Cortex of kidney (tissue), 1 donor: ENCODE measurements around the gene SIM1.

Experiments
- DNase-seq: peaks from one replicate; lab custom pipeline; 2025; lab: John Stamatoyannopoulos, UW

The SIM1 gene

DNA sequence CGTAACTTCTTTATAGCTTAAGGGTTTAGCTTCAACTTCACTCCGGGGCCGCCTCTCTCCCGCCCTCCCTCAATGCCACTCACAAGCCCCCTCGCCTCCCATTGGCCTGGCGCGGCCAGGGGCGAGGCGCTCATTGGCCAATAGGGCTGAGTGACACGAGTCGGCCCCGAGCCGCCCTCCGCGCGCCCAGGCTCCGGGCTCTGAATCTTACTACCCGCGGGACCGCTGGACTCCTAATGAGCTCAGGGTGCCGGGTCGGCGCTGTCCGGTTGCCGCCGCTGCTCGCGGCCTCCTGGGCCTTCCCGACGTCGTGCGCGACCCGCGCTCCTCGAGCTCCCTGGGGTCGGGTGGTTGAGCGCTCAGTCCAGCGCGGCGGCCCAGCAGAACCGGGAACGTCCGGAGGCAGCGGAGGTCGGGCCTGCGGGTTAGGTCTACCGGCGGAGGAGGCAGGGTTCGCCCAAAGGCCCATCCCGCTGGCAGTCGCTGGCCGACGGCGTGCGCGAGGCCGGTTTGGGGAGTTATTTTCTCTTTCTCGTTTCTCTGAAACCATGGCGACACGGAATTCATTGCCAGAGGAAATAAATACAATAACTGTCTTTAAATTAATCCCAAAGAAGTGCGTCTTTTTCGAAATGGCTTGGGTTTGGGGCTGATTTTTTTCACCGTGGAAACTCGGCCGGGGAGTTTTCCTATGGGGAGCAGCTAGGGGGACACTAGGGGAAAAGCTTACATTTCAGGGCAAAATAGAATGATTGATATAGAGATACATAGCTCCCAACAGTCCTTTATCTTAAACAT is at the start of gene SIM1:
TSS of gene SIM1 (minus strand) at position 19 of the 798 bp plus-strand sequence. CDS start 1,453 bp downstream, outside the sequence.
- DNase-seq, result no peak

DNA sequence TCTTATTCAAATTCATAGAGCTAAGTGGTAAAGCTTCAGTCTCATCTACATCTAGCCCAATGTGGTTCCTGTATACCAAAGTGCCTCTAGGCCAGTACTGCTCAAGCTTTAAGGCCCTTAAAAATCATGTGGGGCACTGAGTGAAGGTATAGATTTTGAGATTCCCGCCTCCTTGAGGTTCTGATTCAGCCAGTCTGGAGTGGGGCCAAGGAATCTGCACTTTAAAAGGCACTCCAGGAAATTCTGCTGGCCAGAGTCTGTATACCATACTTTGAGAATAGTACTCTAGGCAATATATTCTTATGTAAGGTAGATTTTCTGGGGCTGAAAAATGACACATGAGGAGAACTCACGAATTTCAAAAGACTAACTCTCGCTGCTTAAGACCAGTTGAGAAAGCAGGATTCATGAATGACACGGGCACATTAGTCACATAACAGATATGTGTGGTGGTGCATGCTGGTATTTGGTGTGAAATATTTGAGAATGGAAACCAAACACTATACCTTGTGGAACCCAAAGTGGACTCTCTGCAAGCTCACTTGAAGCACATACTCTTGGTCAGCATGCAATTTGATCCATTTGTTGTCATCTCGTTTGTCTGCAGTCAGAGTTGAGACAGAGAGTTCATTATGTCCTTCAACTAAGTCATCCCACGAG is 47.6 kb upstream of the SIM1 start:
- DNase-seq, result no peak

GRCh38 chr6:100509101-100509500 is 44.4 kb upstream of the SIM1 start:
- no peak for DNase-seq

DNA sequence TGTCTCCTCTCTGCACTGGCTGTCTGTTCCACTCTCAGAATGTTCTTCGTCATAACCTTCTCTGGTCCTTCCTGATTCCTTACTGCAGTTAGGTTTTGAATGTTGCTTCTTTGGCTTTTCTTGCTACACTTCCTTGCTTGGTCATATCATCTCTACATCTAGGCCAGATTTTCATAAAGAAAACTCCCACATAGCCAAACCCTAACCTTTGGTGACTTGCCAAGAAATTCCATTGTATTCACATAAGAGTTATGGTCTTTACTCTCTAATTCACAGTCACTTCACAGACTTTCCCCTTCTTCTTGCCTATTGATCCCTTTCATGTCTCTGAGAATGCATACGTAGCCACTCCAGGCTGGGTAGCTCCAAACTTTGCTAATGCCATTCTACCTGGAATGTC is 41.9 kb upstream of the SIM1 start:
- DNase-seq, result no peak

DNA sequence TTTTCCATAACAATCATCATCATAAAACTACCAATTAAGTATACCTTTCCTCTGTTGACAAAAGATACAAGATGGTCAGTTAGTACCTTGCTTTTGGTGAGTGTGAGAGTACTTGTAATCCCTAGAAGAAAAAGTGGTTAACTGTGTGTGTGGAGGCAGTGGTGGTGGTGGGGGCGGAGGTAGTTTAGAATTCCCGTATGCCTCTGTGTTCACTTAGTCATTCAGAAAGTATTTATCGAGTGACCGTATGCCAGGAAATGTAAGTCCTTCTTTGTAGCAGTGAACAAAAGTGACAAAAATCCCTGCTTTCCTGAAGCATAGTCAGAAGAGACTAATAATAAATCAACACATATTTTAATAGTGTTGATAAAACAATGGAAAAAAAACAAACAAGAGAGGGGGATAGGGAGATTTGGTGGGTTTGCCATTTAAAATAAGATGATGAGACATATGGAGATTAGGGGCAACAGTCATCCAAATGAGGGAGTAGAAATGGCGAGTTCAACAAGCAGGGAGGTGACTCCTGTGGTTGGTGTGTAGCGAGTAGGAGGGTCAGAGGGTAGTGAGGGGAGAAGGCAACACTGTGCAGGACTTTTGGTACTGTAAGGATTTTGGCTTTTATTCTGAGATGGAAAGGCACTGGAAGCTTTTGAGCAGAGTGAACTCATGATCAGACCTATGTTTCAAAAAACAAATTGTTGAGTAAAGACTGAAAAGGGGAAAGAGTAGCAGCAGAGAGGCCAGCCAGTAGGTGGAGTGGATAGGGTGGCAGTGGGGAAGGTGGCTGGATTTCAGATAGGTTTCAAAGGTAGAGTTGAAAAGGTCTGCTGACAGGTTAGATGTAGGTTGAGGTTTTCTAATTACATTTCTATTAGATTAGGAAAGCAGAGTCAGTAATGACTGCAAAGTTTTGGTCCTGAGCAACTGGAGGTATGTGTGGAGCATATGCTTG is 40.3 kb upstream of the SIM1 start:
- no peak for DNase-seq

- DNase-seq, result no peak
Observed at GRCh38 chr6:100503043-100503705, 38.5 kb upstream of the SIM1 start.

DNA sequence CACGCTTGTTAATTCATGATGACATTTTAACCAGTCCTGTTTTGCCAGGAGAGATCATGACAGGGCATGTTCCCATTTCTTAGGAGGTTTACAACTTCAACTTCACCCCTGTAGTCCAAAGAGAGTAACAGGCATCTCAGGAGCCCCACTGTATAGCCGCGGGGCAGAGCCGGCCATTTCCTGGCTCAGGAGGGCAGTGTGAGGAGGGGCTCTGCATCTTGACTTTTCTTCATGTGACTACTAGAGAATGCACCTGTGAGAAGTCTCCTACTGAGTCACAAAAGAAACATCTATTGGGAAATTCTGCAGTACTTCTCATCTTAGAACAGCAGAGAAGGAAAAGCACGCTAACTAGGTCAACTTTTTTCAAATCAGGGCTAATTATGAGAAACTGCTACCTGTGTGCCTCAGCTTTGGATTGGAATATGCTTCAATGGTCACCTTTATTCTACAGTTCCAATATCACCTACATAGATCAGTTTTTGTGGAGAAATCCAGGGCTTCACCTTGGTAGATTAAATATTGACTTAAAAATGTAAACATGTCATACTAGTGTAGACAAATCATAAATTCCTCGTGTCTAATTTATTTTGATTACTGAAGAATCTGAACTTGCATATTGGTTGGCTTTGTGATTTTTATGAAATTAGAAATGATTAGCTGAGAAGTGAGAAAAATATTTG is 28.6 kb upstream of the SIM1 start:
- no peak for DNase-seq

- DNase-seq, result no peak
Observed at GRCh38 chr6:100491952-100492670, 27.4 kb upstream of the SIM1 start.

DNA sequence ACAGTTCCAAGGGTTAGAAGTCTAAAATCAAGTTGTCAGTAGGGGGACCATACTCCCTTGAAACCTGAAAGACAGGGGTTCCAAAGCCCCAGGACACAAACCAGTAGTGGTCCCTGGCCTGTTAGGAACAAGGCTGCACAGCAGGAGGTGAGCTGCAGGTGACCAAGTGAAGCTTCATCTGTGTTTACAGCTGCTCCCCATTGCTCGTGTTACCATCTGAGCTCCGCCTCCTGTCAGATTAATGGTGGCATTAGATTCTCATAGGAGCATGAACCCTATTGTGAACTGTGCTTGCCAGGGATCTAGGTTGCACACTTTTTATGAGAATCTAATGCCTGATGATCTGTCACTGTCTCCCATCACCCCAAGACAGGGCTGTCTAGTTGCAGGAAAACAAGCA is 25.3 kb upstream of the SIM1 start:
- DNase-seq, result no peak

- no peak for DNase-seq
Observed at GRCh38 chr6:100488244-100488643, 23.5 kb upstream of the SIM1 start.

- DNase-seq, result no peak
Observed at GRCh38 chr6:100487638-100488037, 22.9 kb upstream of the SIM1 start.

DNA sequence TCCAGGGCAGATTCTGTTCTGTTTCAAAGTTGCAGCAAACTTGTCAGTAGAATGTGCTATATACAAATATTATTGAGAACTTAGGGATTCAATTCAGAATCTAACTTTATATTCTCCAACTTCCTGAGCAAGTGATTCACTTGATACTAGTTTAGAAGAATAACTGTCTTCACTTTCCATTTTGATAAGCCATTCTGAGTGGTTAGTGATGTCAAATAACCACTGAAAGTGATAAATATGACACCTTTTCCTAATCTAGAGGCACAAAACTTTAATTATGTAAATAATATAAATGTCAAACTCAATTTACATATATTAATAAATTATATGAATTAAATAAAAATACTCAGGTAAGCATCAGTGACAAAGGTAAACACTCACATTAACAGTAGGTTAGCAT is 20.5 kb upstream of the SIM1 start:
- no peak for DNase-seq

DNA sequence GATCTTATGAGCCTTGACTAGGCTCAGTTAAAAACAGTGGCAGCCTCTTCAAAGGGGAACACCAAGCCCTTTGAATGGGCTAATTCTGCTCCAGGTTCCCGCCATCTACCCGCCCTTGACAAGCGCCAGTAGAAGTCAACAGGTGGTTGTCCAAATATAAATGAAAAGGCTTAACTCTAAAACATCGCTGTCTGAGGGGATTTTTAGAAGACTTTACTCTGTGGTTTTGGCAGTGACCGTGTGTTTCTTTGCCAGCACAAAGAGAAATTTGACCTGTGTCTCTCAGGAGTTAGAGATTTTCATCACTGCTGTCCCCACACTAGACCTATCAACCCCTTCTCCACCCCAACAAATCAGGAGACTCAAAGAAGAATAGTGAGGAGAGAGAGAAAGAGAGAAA is 19.8 kb upstream of the SIM1 start:
- DNase-seq, result no peak

- DNase-seq, result no peak
Observed at GRCh38 chr6:100482698-100483097, 18.0 kb upstream of the SIM1 start.

- DNase-seq, result no peak
Observed at GRCh38 chr6:100479179-100480035, 14.7 kb upstream of the SIM1 start.

DNA sequence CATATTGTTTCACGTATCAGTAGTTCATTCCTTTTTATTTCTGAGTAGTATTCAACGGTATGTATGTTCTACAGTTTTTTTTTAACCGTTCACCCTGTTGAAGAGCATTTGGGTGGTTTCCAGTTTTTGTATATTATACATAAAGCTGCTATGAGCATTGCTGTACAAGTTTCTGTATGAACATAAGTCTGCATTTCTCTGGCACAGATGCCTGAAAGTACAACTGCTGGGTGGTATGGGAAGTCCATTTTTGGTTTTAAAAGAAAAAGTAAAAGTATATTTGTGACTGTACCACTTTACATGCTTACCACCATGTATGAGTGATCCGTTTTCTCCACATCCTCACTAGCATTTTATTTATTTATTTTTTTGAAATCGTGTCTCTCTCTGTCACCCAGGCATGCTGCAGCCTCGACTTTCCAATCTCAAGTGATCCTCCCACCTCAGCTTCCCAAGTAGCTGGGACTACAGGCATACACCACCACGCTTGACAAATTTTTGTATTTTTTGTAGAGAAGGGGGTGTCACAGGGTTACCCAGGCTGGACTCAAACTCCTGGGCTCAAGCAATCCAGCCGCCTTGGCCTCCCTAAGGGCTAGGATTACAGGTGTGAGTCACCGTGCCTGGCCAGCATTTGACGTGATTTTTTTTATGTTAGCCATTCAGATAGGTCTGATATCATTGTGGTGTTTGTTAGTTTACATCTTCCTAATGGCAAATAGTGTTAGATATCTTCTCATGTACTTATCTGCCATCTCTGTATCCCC is 11.0 kb upstream of the SIM1 start:
- no peak for DNase-seq

- DNase-seq, result no peak
Observed at GRCh38 chr6:100473182-100473581, 8.5 kb upstream of the SIM1 start.

GRCh38 chr6:100472674-100473073 is 8.0 kb upstream of the SIM1 start:
- no peak for DNase-seq
